ENCODE results near the gene CCNB3.

- TF ChIP-seq CTCF (IDR thresholded peaks at IDR 0.05) (no peak), POLR2A (IDR thresholded peaks at IDR 0.05) (no peak)
Observed at GRCh38 chrX:50200907-50201306, 3.7 kb upstream of the CCNB3 start, which contains the start of gene AKAP4.

All from thyroid gland (tissue), 4 donors.